Stimulated activated CD8-positive, alpha-beta memory T cell treated with anti-CD3 and anti-CD28 coated beads, Interleukin-12 subunit alpha, Interleukin-12 subunit beta, amount 100 ng/mL, for 4 hours (primary cell): Measurements from ENCODE around the gene LTA.

ENCODE experiments used
- DNase-seq: peaks from one replicate; pipeline ENCODE4 v3.0.0-alpha.2; 2020; ENCODE audit warnings: low read depth

Gene LTA

GRCh38 chr6:31572041-31572911, at the start of gene LTA:
Gene LTA, plus strand, starts transcription at chr6:31572289. Its CDS starts 454 bp downstream, at chr6:31572743.
- DNase-seq: peak; percentile 55

- DNase-seq: no peak
Observed at GRCh38 chr6:31525553-31525931, 46.5 kb upstream of the LTA start.

- no peak for DNase-seq
Observed at GRCh38 chr6:31525932-31526591, 46.0 kb upstream of the LTA start.

- DNase-seq: no peak
Observed at GRCh38 chr6:31528307-31528777, 43.7 kb upstream of the LTA start.

- no peak for DNase-seq
Observed at GRCh38 chr6:31528821-31529328, 43.2 kb upstream of the LTA start, which contains the start of gene MCCD1. Gene MCCD1, plus strand, starts transcription at chr6:31528962. Its CDS starts 53 bp downstream, at chr6:31529015.

GRCh38 chr6:31529329-31530150, 42.5 kb upstream of the LTA start:
- no peak for DNase-seq

GRCh38 chr6:31530659-31531058, 41.4 kb upstream of the LTA start:
- no peak for DNase-seq

- DNase-seq: no peak
Observed at GRCh38 chr6:31531162-31531561, 40.9 kb upstream of the LTA start.

GRCh38 chr6:31531771-31532643, 40.1 kb upstream of the LTA start:
- no peak for DNase-seq

- DNase-seq: no peak
Observed at GRCh38 chr6:31532644-31533454, 39.2 kb upstream of the LTA start.

GRCh38 chr6:31533455-31533841, 38.6 kb upstream of the LTA start:
- DNase-seq: no peak

- no peak for DNase-seq
Observed at GRCh38 chr6:31534011-31534410, 38.1 kb upstream of the LTA start.

GRCh38 chr6:31534521-31535040, 37.5 kb upstream of the LTA start:
- no peak for DNase-seq

GRCh38 chr6:31535538-31536324, 36.4 kb upstream of the LTA start:
- no peak for DNase-seq

GRCh38 chr6:31538805-31539400, 33.2 kb upstream of the LTA start:
- no peak for DNase-seq

GRCh38 chr6:31540640-31541039, 31.4 kb upstream of the LTA start:
- no peak for DNase-seq

- DNase-seq: no peak
Observed at GRCh38 chr6:31541059-31541657, 30.9 kb upstream of the LTA start.
